ENCODE results near the gene GRK2.

DNA sequence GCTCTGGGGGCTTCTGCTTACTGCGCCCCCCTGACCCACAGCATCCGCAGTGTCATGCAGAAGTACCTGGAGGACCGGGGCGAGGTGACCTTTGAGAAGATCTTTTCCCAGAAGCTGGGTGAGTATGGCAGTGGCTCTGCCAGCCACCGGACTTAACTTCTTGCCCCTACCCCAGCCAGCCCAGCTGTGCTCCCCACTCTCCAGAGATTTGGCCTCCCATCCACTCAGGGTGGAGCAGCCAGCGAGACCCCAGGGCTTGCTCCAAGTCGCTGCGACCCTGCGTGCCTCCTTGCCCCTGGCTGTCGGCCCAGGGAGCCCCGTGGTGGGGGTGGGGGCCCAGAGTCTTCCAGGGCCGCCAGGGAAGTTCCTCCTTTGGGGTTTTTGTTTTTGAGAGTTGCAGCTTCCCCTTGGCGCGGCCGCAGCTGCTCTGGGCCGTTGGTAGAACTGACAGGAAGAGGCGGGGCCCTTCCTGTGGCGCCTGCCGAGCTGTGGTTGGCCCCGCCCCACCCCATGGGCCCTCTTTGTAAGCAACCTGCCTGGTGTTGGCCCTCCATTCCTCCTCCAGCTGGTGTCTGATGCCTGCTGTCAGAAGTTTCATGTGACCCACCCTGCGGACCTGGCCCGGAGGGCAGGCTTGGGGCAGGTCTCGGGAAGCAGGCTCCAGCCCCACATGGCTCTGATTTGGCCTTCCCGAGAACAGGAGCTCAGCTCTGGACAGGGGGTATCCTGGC lies 11.1 kb downstream of the GRK2 start:
- TF ChIP-seq, protein P1, sequence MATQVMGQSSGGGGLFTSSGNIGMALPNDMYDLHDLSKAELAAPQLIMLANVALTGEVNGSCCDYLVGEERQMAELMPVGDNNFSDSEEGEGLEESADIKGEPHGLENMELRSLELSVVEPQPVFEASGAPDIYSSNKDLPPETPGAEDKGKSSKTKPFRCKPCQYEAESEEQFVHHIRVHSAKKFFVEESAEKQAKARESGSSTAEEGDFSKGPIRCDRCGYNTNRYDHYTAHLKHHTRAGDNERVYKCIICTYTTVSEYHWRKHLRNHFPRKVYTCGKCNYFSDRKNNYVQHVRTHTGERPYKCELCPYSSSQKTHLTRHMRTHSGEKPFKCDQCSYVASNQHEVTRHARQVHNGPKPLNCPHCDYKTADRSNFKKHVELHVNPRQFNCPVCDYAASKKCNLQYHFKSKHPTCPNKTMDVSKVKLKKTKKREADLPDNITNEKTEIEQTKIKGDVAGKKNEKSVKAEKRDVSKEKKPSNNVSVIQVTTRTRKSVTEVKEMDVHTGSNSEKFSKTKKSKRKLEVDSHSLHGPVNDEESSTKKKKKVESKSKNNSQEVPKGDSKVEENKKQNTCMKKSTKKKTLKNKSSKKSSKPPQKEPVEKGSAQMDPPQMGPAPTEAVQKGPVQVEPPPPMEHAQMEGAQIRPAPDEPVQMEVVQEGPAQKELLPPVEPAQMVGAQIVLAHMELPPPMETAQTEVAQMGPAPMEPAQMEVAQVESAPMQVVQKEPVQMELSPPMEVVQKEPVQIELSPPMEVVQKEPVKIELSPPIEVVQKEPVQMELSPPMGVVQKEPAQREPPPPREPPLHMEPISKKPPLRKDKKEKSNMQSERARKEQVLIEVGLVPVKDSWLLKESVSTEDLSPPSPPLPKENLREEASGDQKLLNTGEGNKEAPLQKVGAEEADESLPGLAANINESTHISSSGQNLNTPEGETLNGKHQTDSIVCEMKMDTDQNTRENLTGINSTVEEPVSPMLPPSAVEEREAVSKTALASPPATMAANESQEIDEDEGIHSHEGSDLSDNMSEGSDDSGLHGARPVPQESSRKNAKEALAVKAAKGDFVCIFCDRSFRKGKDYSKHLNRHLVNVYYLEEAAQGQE (IDR thresholded peaks at IDR 0.05; ENCODE audit: borderline replicate concordance in 1 of 2, low read depth in 1 of 2, low read length in 2 of 2) = no peak
- TF ChIP-seq RFXANK (CRISPR knock-in tag; IDR thresholded peaks at IDR 0.05) = no peak
- no peak for TF ChIP-seq PHF8 (CRISPR knock-in tag; IDR thresholded peaks at IDR 0.05)
- no peak for TF ChIP-seq EZH2 (conservative IDR thresholded peaks at IDR 0.05; ENCODE audit: low read depth, low read length)
- TF ChIP-seq CREBL2 (CRISPR knock-in tag; IDR thresholded peaks at IDR 0.05; ENCODE audit: borderline replicate concordance) = no peak
- no peak for TF ChIP-seq SALL1 (CRISPR knock-in tag; IDR thresholded peaks at IDR 0.05)
- TF ChIP-seq, protein P2, sequence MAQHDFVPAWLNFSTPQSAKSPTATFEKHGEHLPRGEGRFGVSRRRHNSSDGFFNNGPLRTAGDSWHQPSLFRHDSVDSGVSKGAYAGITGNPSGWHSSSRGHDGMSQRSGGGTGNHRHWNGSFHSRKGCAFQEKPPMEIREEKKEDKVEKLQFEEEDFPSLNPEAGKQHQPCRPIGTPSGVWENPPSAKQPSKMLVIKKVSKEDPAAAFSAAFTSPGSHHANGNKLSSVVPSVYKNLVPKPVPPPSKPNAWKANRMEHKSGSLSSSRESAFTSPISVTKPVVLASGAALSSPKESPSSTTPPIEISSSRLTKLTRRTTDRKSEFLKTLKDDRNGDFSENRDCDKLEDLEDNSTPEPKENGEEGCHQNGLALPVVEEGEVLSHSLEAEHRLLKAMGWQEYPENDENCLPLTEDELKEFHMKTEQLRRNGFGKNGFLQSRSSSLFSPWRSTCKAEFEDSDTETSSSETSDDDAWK (CRISPR knock-in tag; IDR thresholded peaks at IDR 0.05) = no peak
- TF ChIP-seq, protein P3, sequence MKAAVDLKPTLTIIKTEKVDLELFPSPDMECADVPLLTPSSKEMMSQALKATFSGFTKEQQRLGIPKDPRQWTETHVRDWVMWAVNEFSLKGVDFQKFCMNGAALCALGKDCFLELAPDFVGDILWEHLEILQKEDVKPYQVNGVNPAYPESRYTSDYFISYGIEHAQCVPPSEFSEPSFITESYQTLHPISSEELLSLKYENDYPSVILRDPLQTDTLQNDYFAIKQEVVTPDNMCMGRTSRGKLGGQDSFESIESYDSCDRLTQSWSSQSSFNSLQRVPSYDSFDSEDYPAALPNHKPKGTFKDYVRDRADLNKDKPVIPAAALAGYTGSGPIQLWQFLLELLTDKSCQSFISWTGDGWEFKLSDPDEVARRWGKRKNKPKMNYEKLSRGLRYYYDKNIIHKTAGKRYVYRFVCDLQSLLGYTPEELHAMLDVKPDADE (CRISPR knock-in tag; IDR thresholded peaks at IDR 0.05) = no peak
- no peak for TF ChIP-seq NR2F6 (IDR thresholded peaks at IDR 0.05)
- no peak for TF ChIP-seq NR2F6 (CRISPR knock-in tag; IDR thresholded peaks at IDR 0.05)
- TF ChIP-seq TCF7L2 (IDR thresholded peaks at IDR 0.05; ENCODE audit: low read depth, low read length) = no peak
- no peak for TF ChIP-seq SP1 (IDR thresholded peaks at IDR 0.05)
- no peak for TF ChIP-seq SP1 (CRISPR knock-in tag; IDR thresholded peaks at IDR 0.05)
- TF ChIP-seq SPEN (CRISPR knock-in tag; IDR thresholded peaks at IDR 0.05; ENCODE audit: low read depth) = no peak
- TF ChIP-seq BRD4 (CRISPR knock-in tag; IDR thresholded peaks at IDR 0.05) = no peak

Measured in HepG2 (cell line).